B cell (primary cell): Measurements from ENCODE around the gene POLH. TPM values are rescaled to one million over a fixed set of nuclear protein-coding genes. Genes with fewer than 3 reads are reported as not detected.
"Not testable (repeated sequence)": the region's sequence is repeated elsewhere in the genome, so short reads cannot be mapped to it uniquely, and the experiment has no call there.

ENCODE experiments used
- ATAC-seq: fragments of 200-7000 bp; cut with Tn5 transposase; one replicate; pipeline ENCODE4 v1.10.0; 2021; ENCODE audit warnings: low read depth, mild to moderate bottlenecking, moderate number of reproducible peaks, moderate library complexity
- CTCF ChIA-PET: fragments of 350-600 bp; sonication (Branson Sonifier 250); formaldehyde crosslinking; loops from one replicate; lab custom pipeline; 2021; ENCODE audit warnings: antibody characterized with exemption, inconsistent platforms; lab: Charles Lee
- POLR2A ChIA-PET: fragments of 350-600 bp; sonication (Branson Sonifier 250); formaldehyde crosslinking; loops from one replicate; lab custom pipeline; 2021; ENCODE audit warnings: antibody characterized with exemption; lab: Charles Lee
- DNase-seq: peaks from one replicate; pipeline ENCODE4 v3.0.0; 2013
- H2AFZ ChIP-seq: 2 replicates; pipeline ENCODE4 v1.6.1; 2012; ENCODE audit warnings: mild to moderate bottlenecking, low read depth, low read length; ENCODE audit not compliant: insufficient read depth, poor library complexity, severe bottlenecking
- H3K27ac ChIP-seq, 2 donors: 1 replicate in 1 of 2; 2 replicates in 1 of 2; pipeline ENCODE4 v1.5.1; 2012 to 2013; ENCODE audit warnings: low read length in 2 of 2, mild to moderate bottlenecking in 2 of 2, moderate library complexity in 1 of 2
- H3K27me3 ChIP-seq, 4 experiments: fragments of 200-600 bp in 1 of 4; sonication (generic) in 1 of 4; replicated peaks in 1 of 4; 1 replicate in 2 of 4; 2 replicates in 2 of 4; pipeline versions ENCODE4 v1.6.1 to v1.7.0; 2013 to 2016; ENCODE audit warnings: low read length in 3 of 4, mild to moderate bottlenecking in 2 of 4, mixed read lengths in 1 of 4, moderate library complexity in 1 of 4; ENCODE audit not compliant: insufficient read depth in 4 of 4, control insufficient read depth in 3 of 4; ENCODE audit errors: control extremely low read depth in 1 of 4
- H3K36me3 ChIP-seq, 2 experiments: replicated peaks in 1 of 2; 1 replicate in 1 of 2; 2 replicates in 1 of 2; pipeline versions ENCODE4 v1.6.1 to v1.7.1; 2013; ENCODE audit warnings: low read length in 1 of 2; ENCODE audit not compliant: insufficient read depth in 2 of 2, control insufficient read depth in 1 of 2; ENCODE audit errors: control extremely low read depth in 1 of 2, extremely low read depth in 1 of 2
- H3K4me1 ChIP-seq, 2 donors: fragments of 200-600 bp in 1 of 2; sonication (generic) in 1 of 2; 1 replicate in 1 of 2; 2 replicates in 1 of 2; pipeline versions ENCODE4 v1.5.1 to v1.6.1; 2013 to 2017; ENCODE audit warnings: low read length in 2 of 2; ENCODE audit not compliant: control insufficient read depth in 2 of 2, insufficient read depth in 2 of 2
- H3K4me2 ChIP-seq: replicated peaks from 2 replicates; pipeline ENCODE3; 2012; ENCODE audit warnings: mild to moderate bottlenecking, low read depth, low read length; ENCODE audit not compliant: poor library complexity, severe bottlenecking
- H3K4me3 ChIP-seq, 5 experiments: fragments of 200-600 bp in 1 of 5; sonication (generic) in 1 of 5; 1 replicate in 3 of 5; 2 replicates in 2 of 5; pipeline versions ENCODE4 v1.5.1 to v1.7.0; 2011 to 2016; ENCODE audit warnings: low read length in 4 of 5, mild to moderate bottlenecking in 4 of 5, low read depth in 2 of 5, control low read depth in 1 of 5, moderate library complexity in 1 of 5; ENCODE audit not compliant: insufficient read depth in 1 of 5; ENCODE audit errors: control extremely low read depth in 1 of 5, extremely low read depth in 1 of 5
- H3K79me2 ChIP-seq: fragments of 200-600 bp; sonication (generic); one replicate; pipeline ENCODE4 v1.6.0; 2016; ENCODE audit warnings: low read length; ENCODE audit not compliant: control insufficient read depth, insufficient read depth
- H3K9ac ChIP-seq: fragments of 200-600 bp; sonication (generic); 2 replicates; pipeline ENCODE4 v1.6.1; 2017; ENCODE audit warnings: mild to moderate bottlenecking, low read length, moderate library complexity
- H3K9me3 ChIP-seq, 3 donors: one replicate each; pipeline versions ENCODE4 v1.6.1 to v1.7.1; 2013; ENCODE audit warnings: low read length in 2 of 3; ENCODE audit not compliant: control insufficient read depth in 2 of 3, insufficient read depth in 1 of 3; ENCODE audit errors: control extremely low read depth in 1 of 3
- H4K20me1 ChIP-seq: 2 replicates; pipeline ENCODE4 v1.6.0; 2012; ENCODE audit warnings: mild to moderate bottlenecking, low read length; ENCODE audit not compliant: insufficient read depth, control insufficient read depth, poor library complexity, severe bottlenecking
- H3K27ac Mint-ChIP-seq: one replicate; pipeline ENCODE4 v1.8.0; 2021; ENCODE audit warnings: mixed read lengths
- H3K27me3 Mint-ChIP-seq: one replicate; pipeline ENCODE4 v1.8.0; 2021; ENCODE audit warnings: mixed read lengths
- H3K4me1 Mint-ChIP-seq: one replicate; pipeline ENCODE4 v1.8.0; 2021; ENCODE audit warnings: mixed read lengths
- H3K4me3 Mint-ChIP-seq: one replicate; pipeline ENCODE4 v1.8.0; 2021; ENCODE audit warnings: mixed read lengths
- H3K9me3 Mint-ChIP-seq: one replicate; pipeline ENCODE4 v1.8.0; 2022; ENCODE audit warnings: mixed read lengths; ENCODE audit not compliant: insufficient read depth
- EZH2 ChIP-seq: IDR thresholded peaks from 2 replicates; pipeline ENCODE4 v1.6.1; 2012; ENCODE audit warnings: borderline replicate concordance, low read depth, mild to moderate bottlenecking, moderate library complexity, low read length; ENCODE audit not compliant: insufficient read depth, poor library complexity, severe bottlenecking
- WGBS: methylation state at CpG from one replicate; pipeline ENCODE4 v1.1.5; 2013; ENCODE audit warnings: missing lambda C conversion rate; ENCODE audit not compliant: insufficient coverage; 5-methylcytosine and 5-hydroxymethylcytosine counted together
- intact Hi-C: fragments of 100-400 bp; cut with micrococcal nuclease; formaldehyde crosslinking; loops from one replicate; pipeline ENCODE4 v1.10.0; 2022
- polyA plus RNA-seq: library from polyadenylated mRNA; depleted of rRNA; stranded (reverse); fragments of >200 nt; gene quantifications from 2 replicates; pipeline ENCODE4 v1.2.3, GENCODE V29; 2012
- total RNA-seq, 2 donors: library from RNA; stranded (reverse); fragments of 120-200 nt in 1 of 2; gene quantifications; 1 replicate in 1 of 2; 2 replicates in 1 of 2; pipeline versions ENCODE4 v1.2.3 to v1.2.4, GENCODE V29; 2013 to 2022
- TF ChIP-seq, protein P1 (sequence below): fragments of 200-600 bp; IDR thresholded peaks from one replicate; pipeline ENCODE4 v1.8.0; 2022; ENCODE audit warnings: antibody characterized with exemption, mild to moderate bottlenecking

Gene POLH
- total and polyA plus RNA-seq, 2 donors (not counting 1 experiment from before 2014, with no cell fraction given): 14.7 to 24.8 TPM

DNA sequence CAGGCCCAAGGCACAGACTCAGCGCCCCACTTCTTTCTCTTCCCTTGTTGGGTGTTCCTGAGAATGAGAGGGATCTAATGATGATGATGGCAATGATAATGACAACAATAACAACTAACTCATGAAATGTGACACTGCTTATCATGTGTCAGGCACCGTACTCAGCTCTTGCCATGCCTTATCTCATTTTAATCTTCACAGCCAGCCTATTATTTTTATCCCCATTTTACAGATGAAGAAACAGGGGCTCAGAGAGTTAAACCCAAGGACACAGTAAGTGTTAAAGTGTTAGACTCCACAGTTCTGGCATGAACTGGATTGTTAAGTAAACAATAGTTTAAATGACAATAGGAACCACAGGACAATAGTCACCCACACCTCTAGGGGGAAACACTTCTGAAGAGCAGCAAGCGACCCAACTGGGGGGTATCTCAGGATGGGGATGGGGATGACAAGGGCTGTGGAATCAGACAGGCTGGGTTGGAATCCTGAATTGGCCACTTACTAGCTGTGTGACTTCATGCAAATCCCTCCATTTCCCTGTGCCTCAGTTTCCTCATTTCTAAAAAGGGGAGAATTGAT lies 81.3 kb downstream of the POLH start:
- no peak for ATAC-seq
- intact Hi-C loops: no loop called here
- H3K9ac ChIP-seq: no peak overlapping the region
- no peaks in the 10 kb centered on the region for H3K36me3 ChIP-seq
- Mint-ChIP-seq H3K9me3 (no peaks in the 10 kb centered on the region), H3K4me3 (no peak overlapping the region), H3K27me3 (peaks cover 8% of the 10 kb centered on the region), H3K4me1 (no peaks in the 10 kb centered on the region), H3K27ac (no peak overlapping the region)
- H4K20me1 ChIP-seq: no peaks in the 10 kb centered on the region
- H3K4me3 ChIP-seq: no peak overlapping the region
- no peak overlapping the region for H3K27ac ChIP-seq
- no peak overlapping the region for H3K4me2 ChIP-seq
- H3K4me1 ChIP-seq: no peaks in the 10 kb centered on the region
- no peaks in the 10 kb centered on the region for H3K9me3 ChIP-seq
- 93% methylated on average over 2 of the region's 3 CpGs for WGBS
- H3K79me2 ChIP-seq: no peaks in the 10 kb centered on the region
- ChIA-PET CTCF (interaction anchor here (0.6 to 1.8 kb wide), 2 partner anchors 10 to 25 kb away, joined by 3 to 9 read pairs; no protein-coding TSS in a partner anchor), POLR2A (no interaction called here)
- TF ChIP-seq, protein P1, sequence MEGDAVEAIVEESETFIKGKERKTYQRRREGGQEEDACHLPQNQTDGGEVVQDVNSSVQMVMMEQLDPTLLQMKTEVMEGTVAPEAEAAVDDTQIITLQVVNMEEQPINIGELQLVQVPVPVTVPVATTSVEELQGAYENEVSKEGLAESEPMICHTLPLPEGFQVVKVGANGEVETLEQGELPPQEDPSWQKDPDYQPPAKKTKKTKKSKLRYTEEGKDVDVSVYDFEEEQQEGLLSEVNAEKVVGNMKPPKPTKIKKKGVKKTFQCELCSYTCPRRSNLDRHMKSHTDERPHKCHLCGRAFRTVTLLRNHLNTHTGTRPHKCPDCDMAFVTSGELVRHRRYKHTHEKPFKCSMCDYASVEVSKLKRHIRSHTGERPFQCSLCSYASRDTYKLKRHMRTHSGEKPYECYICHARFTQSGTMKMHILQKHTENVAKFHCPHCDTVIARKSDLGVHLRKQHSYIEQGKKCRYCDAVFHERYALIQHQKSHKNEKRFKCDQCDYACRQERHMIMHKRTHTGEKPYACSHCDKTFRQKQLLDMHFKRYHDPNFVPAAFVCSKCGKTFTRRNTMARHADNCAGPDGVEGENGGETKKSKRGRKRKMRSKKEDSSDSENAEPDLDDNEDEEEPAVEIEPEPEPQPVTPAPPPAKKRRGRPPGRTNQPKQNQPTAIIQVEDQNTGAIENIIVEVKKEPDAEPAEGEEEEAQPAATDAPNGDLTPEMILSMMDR: no peak
- TF ChIP-seq EZH2: no peak
- no peak overlapping the region for H2AFZ ChIP-seq
- no peak for DNase-seq
- H3K27me3 ChIP-seq: no peaks in the 10 kb centered on the region

GRCh38 chr6:43658161-43658560 lies 82.2 kb downstream of the POLH start:
- H3K4me1 ChIP-seq: no peaks in the 10 kb centered on the region
- no peak overlapping the region for H2AFZ ChIP-seq
- no peaks in the 10 kb centered on the region for H3K9me3 ChIP-seq
- TF ChIP-seq, protein P1: no peak
- no peak for TF ChIP-seq EZH2
- no peaks in the 10 kb centered on the region for H3K79me2 ChIP-seq
- 89% methylated on average over 3 of the region's 9 CpGs for WGBS
- Mint-ChIP-seq H3K27ac (no peak overlapping the region), H3K9me3 (no peaks in the 10 kb centered on the region), H3K4me1 (no peaks in the 10 kb centered on the region), H3K27me3 (peaks cover 8% of the 10 kb centered on the region), H3K4me3 (no peak overlapping the region)
- no peak overlapping the region for H3K9ac ChIP-seq
- H3K4me2 ChIP-seq: no peak overlapping the region
- no peaks in the 10 kb centered on the region for H4K20me1 ChIP-seq
- POLR2A ChIA-PET: no interaction called here
- H3K4me3 ChIP-seq: no peak overlapping the region
- no peak overlapping the region for H3K27ac ChIP-seq
- DNase-seq (no peak), ATAC-seq (no peak)
- H3K27me3 ChIP-seq: no peaks in the 10 kb centered on the region
- no peaks in the 10 kb centered on the region for H3K36me3 ChIP-seq
- intact Hi-C loops: no loop called here
- CTCF ChIA-PET: interaction anchor here (0.6 kb wide), 1 partner anchor 27 kb away, joined by 3 read pairs; no protein-coding TSS in a partner anchor

- H3K9me3 ChIP-seq, H3K4me3 ChIP-seq, H2AFZ ChIP-seq, intact Hi-C loops, H3K79me2 ChIP-seq, ATAC-seq, DNase-seq, H3K4me3 Mint-ChIP-seq, POLR2A ChIA-PET, H3K36me3 ChIP-seq, H4K20me1 ChIP-seq, H3K9me3 Mint-ChIP-seq, H3K27me3 ChIP-seq, H3K27ac Mint-ChIP-seq, H3K27me3 Mint-ChIP-seq, H3K27ac ChIP-seq, H3K9ac ChIP-seq, H3K4me2 ChIP-seq: not testable (repeated sequence)
- no CpG with 5 or more reads among the region's 5 CpGs for whole genome bisulfite sequencing
- peaks cover 11% of the 10 kb centered on the region for H3K4me1 Mint-ChIP-seq
- H3K4me1 ChIP-seq: peaks cover 10 to 11% of the 10 kb centered on the region in 2 donors
- CTCF ChIA-PET: interaction anchor here (1.1 to 1.3 kb wide), 2 partner anchors 61 to 422 kb away, joined by 3 read pairs; no protein-coding TSS in a partner anchor
Measured at GRCh38 chr6:43662948-43663347, 87.0 kb downstream of the POLH start.
